Mucosa of stomach (tissue), 1 donor: ENCODE results near the gene APBA1.

Experiments used
- H3K27me3 ChIP-seq: one replicate; pipeline ENCODE4 v1.7.0; 2013; ENCODE audit warnings: mild to moderate bottlenecking, low read length; ENCODE audit not compliant: control insufficient read depth, insufficient read depth
- H3K36me3 ChIP-seq: one replicate; pipeline ENCODE4 v1.7.0; 2013; ENCODE audit warnings: low read length; ENCODE audit not compliant: control insufficient read depth, insufficient read depth
- H3K4me1 ChIP-seq: one replicate; pipeline ENCODE4 v1.7.0; 2013; ENCODE audit warnings: mild to moderate bottlenecking, low read length; ENCODE audit not compliant: control insufficient read depth, insufficient read depth
- H3K4me3 ChIP-seq: one replicate; pipeline ENCODE4 v1.7.0; 2013; ENCODE audit warnings: low read length
- H3K9ac ChIP-seq: one replicate; pipeline ENCODE4 v1.7.0; 2013; ENCODE audit warnings: mild to moderate bottlenecking, low read length, moderate library complexity
- H3K9me3 ChIP-seq: one replicate; pipeline ENCODE4 v1.7.0; 2013; ENCODE audit warnings: mild to moderate bottlenecking, low read length, moderate library complexity; ENCODE audit not compliant: control insufficient read depth
- donor health status: Pancreatic carcinoma.

APBA1 gene

GRCh38 chr9:69474821-69475220 is 197.3 kb downstream of the APBA1 start:
- H3K9me3 ChIP-seq, result no peaks in the 10 kb centered on the region
- no peaks in the 10 kb centered on the region for H3K36me3 ChIP-seq
- peaks cover 42% of the 10 kb centered on the region for H3K4me1 ChIP-seq
- no peak overlapping the region for H3K4me3 ChIP-seq
- no peaks in the 10 kb centered on the region for H3K27me3 ChIP-seq
- no peak overlapping the region for H3K9ac ChIP-seq

- Histone ChIP-seq H3K4me3 (no peak overlapping the region), H3K9ac (no peak overlapping the region), H3K4me1 (peaks cover 42% of the 10 kb centered on the region), H3K36me3 (no peaks in the 10 kb centered on the region), H3K27me3 (no peaks in the 10 kb centered on the region), H3K9me3 (no peaks in the 10 kb centered on the region)
These were observed 200.0 kb downstream of the APBA1 start for GRCh38 chr9:69472101-69472620.

- Histone ChIP-seq H3K9me3 (no peaks in the 10 kb centered on the region), H3K9ac (no peak overlapping the region), H3K4me1 (peaks cover 36% of the 10 kb centered on the region), H3K27me3 (no peaks in the 10 kb centered on the region), H3K36me3 (no peaks in the 10 kb centered on the region), H3K4me3 (no peak overlapping the region)
These were observed 200.7 kb downstream of the APBA1 start for GRCh38 chr9:69471433-69471832.

- Histone ChIP-seq H3K4me3 (no peak overlapping the region), H3K27me3 (no peaks in the 10 kb centered on the region), H3K36me3 (no peaks in the 10 kb centered on the region), H3K9me3 (no peaks in the 10 kb centered on the region), H3K9ac (no peak overlapping the region), H3K4me1 (peaks cover 28% of the 10 kb centered on the region)
These were observed 201.8 kb downstream of the APBA1 start for GRCh38 chr9:69470186-69470977.

- Histone ChIP-seq H3K36me3 (no peaks in the 10 kb centered on the region), H3K9ac (no peak overlapping the region), H3K9me3 (no peaks in the 10 kb centered on the region), H3K4me3 (no peak overlapping the region), H3K27me3 (no peaks in the 10 kb centered on the region), H3K4me1 (peaks cover 19% of the 10 kb centered on the region)
These were observed 203.0 kb downstream of the APBA1 start for GRCh38 chr9:69469136-69469535.

- H3K4me3 ChIP-seq, result no peak overlapping the region
- no peaks in the 10 kb centered on the region for H3K9me3 ChIP-seq
- no peaks in the 10 kb centered on the region for H3K27me3 ChIP-seq
- peaks cover 19% of the 10 kb centered on the region for H3K4me1 ChIP-seq
- no peak overlapping the region for H3K9ac ChIP-seq
- H3K36me3 ChIP-seq, result no peaks in the 10 kb centered on the region
These were observed 203.8 kb downstream of the APBA1 start for GRCh38 chr9:69468380-69468779.

GRCh38 chr9:69466151-69466550 is 206.0 kb downstream of the APBA1 start:
- Histone ChIP-seq H3K27me3 (no peaks in the 10 kb centered on the region), H3K4me3 (no peak overlapping the region), H3K9ac (no peak overlapping the region), H3K9me3 (no peaks in the 10 kb centered on the region), H3K4me1 (peaks cover 12% of the 10 kb centered on the region), H3K36me3 (no peaks in the 10 kb centered on the region)

GRCh38 chr9:69465473-69465872 is 206.7 kb downstream of the APBA1 start:
- Histone ChIP-seq H3K4me3 (no peak overlapping the region), H3K27me3 (no peaks in the 10 kb centered on the region), H3K36me3 (no peaks in the 10 kb centered on the region), H3K4me1 (peaks cover 5% of the 10 kb centered on the region), H3K9me3 (no peaks in the 10 kb centered on the region), H3K9ac (no peak overlapping the region)

- H3K9me3 ChIP-seq, result no peaks in the 10 kb centered on the region
- H3K9ac ChIP-seq, result no peak overlapping the region
- no peaks in the 10 kb centered on the region for H3K27me3 ChIP-seq
- no peaks in the 10 kb centered on the region for H3K4me1 ChIP-seq
- no peak overlapping the region for H3K4me3 ChIP-seq
- H3K36me3 ChIP-seq, result no peaks in the 10 kb centered on the region
These were observed 208.6 kb downstream of the APBA1 start for GRCh38 chr9:69463497-69464068.

GRCh38 chr9:69462394-69462793 is 209.8 kb downstream of the APBA1 start:
- no peak overlapping the region for H3K4me3 ChIP-seq
- no peaks in the 10 kb centered on the region for H3K36me3 ChIP-seq
- H3K9ac ChIP-seq, result no peak overlapping the region

GRCh38 chr9:69461103-69461887 is 210.9 kb downstream of the APBA1 start:
- no peaks in the 10 kb centered on the region for H3K9me3 ChIP-seq
- no peaks in the 10 kb centered on the region for H3K4me1 ChIP-seq
- H3K9ac ChIP-seq, result no peak overlapping the region
- no peaks in the 10 kb centered on the region for H3K27me3 ChIP-seq
- no peaks in the 10 kb centered on the region for H3K36me3 ChIP-seq
- H3K4me3 ChIP-seq, result no peak overlapping the region

More at GRCh38 chr9:69462394-69462793, 209.8 kb downstream of the APBA1 start:
- Histone ChIP-seq H3K27me3 (no peaks in the 10 kb centered on the region), H3K9me3 (no peaks in the 10 kb centered on the region), H3K4me1 (no peaks in the 10 kb centered on the region)

GRCh38 chr9:69460012-69460411 is 212.2 kb downstream of the APBA1 start:
- Histone ChIP-seq H3K36me3 (no peaks in the 10 kb centered on the region), H3K9me3 (no peaks in the 10 kb centered on the region), H3K4me3 (no peak overlapping the region), H3K27me3 (no peaks in the 10 kb centered on the region), H3K9ac (no peak overlapping the region), H3K4me1 (no peaks in the 10 kb centered on the region)
